GM12801 (cell line): ENCODE results near the gene DHDDS.

Experiments
- CTCF ChIP-seq: IDR thresholded peaks from one replicate; pipeline ENCODE4 v1.5.1; 2011; ENCODE audit warnings: control low read depth; ENCODE audit not compliant: insufficient read length; ENCODE audit errors: extremely low read depth

DHDDS gene

DNA sequence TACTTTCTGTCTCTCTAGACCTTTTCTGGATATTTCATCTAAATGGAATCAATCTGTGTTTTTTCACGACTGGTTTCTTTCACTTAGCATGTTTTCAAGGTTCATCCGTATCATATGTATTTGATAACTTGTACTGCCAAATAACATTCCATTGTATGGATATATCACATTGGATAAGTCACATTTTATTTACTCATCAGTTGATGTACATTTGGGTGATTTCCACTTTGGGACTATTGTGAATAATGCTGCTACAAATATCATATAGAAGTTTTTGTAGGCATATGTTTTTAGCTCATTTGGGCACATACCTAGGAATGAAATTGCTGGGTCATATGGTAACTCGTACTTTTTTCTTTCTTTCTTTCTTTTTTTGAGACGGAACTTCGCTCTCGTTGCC, 46.9 kb downstream of the DHDDS start:
- TF ChIP-seq CTCF, result no peak

- TF ChIP-seq CTCF, result no peak
Measured at GRCh38 chr1:26482921-26483320, 50.8 kb downstream of the DHDDS start.

GRCh38 chr1:26483980-26484379, 51.9 kb downstream of the DHDDS start:
- no peak for TF ChIP-seq CTCF

DNA sequence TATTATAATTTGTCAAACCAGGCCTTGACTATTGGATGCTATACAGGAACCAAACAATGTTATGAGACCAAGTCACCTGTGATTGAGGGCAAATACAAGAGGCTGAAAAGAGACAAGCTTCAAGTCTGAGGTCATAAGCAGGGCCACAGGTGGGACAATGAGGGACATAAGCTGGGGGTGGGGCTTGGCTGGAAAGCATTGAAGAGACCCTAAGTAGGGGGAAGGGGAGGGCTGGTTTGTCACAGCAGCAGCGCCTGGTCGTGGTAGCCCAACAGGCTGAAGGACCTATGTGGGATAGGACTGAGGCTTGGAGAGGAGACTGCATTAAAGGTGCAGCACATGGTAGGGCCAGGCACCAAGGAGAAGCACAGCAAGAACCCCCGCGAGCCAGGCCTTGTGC, 58.0 kb downstream of the DHDDS start:
- TF ChIP-seq CTCF, result no peak

- TF ChIP-seq CTCF, result no peak
Measured at GRCh38 chr1:26493267-26493666, 61.1 kb downstream of the DHDDS start.

DNA sequence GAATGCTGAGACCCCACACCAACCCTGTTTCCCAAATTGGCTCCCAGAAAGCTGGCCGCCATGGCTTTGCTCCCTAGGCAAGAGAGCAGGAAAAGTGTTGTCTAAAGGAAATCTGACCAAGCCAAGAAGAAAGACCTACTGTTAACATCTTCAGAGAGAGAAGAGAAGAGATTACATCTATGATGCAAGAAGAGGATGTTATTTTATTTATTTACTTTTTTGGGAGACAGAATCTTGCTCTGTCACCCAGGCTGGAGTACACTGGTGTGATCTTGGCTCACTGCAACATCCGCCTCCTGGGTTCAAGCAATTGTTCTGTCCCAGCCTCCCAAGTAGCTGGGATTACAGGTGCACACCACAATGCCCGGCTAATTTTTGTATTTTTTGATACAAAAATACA, 61.8 kb downstream of the DHDDS start:
- no peak for TF ChIP-seq CTCF

DNA sequence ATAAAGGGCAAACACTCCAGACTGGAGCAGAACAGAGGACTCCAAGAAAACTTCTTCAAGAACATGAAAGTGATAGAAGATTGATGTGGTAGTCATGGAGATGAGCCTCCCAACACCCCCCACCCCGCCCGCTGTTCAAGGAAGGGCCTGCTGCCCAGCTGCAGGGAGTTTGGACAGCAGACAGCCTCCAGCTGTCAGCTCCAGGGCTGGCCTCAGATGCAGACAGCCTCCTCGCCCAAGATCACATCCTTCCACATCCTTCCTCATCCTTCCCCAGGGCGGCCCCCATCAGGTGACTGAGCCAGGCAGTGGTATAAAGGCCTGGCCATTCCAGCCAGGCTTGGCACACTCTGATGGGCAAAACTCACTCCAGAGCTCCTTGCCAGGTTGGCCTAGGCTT, 64.7 kb downstream of the DHDDS start:
- no peak for TF ChIP-seq CTCF

DNA sequence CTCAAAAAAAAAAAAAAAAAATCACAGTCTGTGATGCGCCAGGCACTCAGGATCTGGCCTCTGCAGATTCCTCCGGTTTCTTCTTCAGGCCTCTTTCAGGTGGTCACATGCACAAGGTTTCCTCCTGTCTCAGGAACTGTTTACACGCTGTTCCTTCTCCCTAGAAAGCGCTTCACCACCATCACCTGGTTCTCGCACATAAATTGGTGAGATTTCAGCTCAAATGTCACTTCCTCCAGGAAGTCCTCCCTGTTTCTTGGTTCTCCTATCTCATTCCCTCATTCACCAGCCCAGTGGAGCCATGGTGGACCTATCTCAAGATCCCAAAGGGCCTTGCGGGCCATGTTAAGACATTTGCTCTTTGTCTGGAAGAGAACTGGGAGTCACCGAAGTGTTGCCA, 66.8 kb downstream of the DHDDS start:
- no peak for TF ChIP-seq CTCF
